Stimulated activated CD4-positive, alpha-beta T cell treated with anti-CD3 and anti-CD28 coated beads, Interleukin-15, amount 100 ng/mL, for 1 hour (primary cell): Measurements from ENCODE around the gene CNKSR2.
"Not testable (repeated sequence)": the region's sequence is repeated elsewhere in the genome, so short reads cannot be mapped to it uniquely, and the experiment has no call there.

ENCODE experiments used
- DNase-seq, 2 donors: peaks; one replicate each; pipeline ENCODE4 v3.0.0-alpha.2; 2020; ENCODE audit warnings: low read depth in 1 of 2, low spot score in 1 of 2

CNKSR2 gene

GRCh38 chrX:21438792-21439191 lies 64.6 kb downstream of the CNKSR2 start:
- no peak for DNase-seq

GRCh38 chrX:21440911-21441310 lies 66.7 kb downstream of the CNKSR2 start:
- DNase-seq: no peak

- DNase-seq: no peak
These were observed 83.5 kb downstream of the CNKSR2 start for GRCh38 chrX:21457718-21458117.

GRCh38 chrX:21469071-21469470 lies 94.9 kb downstream of the CNKSR2 start:
- DNase-seq: no peak

GRCh38 chrX:21476909-21477308 lies 102.7 kb downstream of the CNKSR2 start:
- no peak for DNase-seq

- DNase-seq: no peak
These were observed 105.6 kb downstream of the CNKSR2 start for GRCh38 chrX:21479695-21480270.

DNA sequence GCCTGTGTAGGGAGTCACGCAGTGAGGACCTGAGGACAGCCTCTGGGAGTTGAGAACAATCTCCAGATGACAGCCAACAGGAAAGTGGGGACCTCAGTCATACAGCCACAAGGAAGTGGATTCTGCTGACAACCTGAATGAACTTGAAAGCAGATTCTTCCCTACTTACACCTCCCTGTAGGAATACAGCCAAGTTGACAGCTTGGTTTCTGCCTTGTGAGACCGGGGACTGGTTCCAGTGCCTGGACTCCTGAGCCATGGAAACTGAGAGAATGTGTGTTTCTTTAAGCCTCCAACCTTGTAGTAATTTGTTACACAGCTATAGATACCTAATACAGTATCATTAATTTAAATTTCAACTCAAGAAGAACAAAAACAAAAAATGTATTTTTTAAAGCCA lies 107.5 kb downstream of the CNKSR2 start:
- DNase-seq: no peak

DNA sequence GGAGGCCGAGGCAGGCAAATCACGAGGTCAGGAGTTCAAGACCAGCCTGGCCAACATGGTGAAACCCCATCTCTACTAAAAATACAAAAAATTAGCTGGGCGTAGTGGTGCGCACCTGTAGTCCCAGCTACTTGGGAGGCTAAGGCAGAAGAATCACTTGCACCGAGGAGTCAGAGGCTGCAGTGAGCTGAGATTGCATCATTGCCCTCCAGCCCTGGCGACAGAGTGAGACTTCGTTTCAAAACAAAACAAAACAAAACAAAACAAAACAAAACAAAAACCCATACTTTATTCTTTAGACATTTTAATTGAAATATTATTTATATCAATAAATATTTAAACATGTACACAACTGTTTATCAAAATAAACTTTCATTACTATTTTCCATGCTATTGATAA lies 109.8 kb downstream of the CNKSR2 start:
- DNase-seq: not testable (repeated sequence)

DNA sequence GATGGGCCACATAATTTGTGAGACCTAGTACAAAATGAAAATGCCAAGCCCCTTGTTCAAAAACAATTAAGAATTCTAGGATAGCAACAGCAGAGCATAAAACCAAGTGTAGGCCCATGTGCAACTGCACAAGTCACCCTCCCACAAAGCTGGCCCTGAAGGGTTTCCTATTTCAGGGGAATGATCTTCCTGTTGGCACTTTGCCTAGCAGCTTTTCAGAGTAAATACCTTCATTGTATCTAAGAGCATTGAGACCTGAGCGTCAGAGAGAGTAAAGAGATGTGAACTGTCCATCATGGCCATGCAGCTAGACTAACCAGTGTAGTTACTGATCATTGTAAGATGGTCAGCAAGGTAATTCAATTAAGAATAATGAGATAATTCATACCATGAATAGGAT lies 113.6 kb downstream of the CNKSR2 start:
- DNase-seq: no peak

GRCh38 chrX:21490341-21490740 lies 116.1 kb downstream of the CNKSR2 start:
- no peak for DNase-seq

DNA sequence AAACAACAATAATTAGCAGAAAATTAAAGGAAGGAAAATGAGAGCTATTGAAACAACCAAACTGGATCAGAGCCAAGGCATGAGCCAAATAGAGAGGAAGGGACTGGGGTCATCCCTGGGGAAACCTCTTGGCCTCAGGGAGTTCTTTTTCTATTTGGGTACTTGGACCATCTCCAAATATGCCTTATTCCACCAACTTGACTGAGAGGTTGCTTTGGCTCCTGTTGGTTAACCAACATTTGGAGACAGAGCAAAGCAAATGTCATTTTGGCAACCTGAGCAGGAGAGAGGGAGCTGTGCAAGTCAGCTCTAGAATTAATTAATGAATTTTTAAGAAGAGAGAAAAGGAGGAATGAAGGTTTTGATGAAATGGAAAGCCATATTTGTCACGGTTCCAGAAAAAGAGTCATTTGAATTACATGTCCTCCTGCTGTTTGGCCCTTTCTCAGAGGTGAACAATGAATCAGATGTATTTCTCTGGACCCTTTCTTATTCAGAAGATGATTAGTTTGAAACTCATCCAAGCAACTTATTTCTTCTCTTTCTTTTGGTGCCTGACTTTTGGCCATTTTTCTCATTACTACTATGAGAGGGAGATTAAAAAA lies 119.1 kb downstream of the CNKSR2 start:
- DNase-seq: no peak

GRCh38 chrX:21503593-21503992 lies 129.4 kb downstream of the CNKSR2 start:
- DNase-seq: no peak

DNA sequence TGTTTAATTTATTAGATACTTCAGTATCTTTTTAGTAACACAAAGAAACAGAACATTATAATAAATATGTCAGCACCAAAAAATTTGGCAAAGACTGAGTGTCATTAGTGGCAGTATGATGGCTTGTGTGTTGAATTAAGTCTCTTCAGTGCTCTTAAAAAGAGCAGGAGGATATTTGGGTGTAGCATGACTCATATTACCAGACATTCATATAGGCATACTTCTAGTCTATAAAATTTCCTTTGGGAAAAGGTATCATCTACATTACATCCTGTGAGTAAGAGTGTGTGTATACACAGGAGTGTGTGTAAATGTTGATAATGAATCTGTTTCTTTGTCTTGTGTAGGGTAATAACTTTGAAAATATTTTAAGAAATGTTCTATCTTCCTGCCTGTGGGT lies 135.7 kb downstream of the CNKSR2 start:
- DNase-seq: no peak

- DNase-seq: no peak
These were observed 149.8 kb downstream of the CNKSR2 start for GRCh38 chrX:21524008-21524407.

- no peak for DNase-seq
These were observed 153.9 kb downstream of the CNKSR2 start for GRCh38 chrX:21528076-21528475.

GRCh38 chrX:21529771-21530170 lies 155.6 kb downstream of the CNKSR2 start:
- DNase-seq: no peak

- not testable (repeated sequence) for DNase-seq
These were observed 170.4 kb downstream of the CNKSR2 start for GRCh38 chrX:21544642-21545041.

- DNase-seq: no peak
These were observed 185.2 kb downstream of the CNKSR2 start for GRCh38 chrX:21559417-21559816.

GRCh38 chrX:21565025-21565424 lies 190.8 kb downstream of the CNKSR2 start:
- no peak for DNase-seq

- no peak for DNase-seq
These were observed 200.6 kb downstream of the CNKSR2 start for GRCh38 chrX:21574793-21575192.

DNA sequence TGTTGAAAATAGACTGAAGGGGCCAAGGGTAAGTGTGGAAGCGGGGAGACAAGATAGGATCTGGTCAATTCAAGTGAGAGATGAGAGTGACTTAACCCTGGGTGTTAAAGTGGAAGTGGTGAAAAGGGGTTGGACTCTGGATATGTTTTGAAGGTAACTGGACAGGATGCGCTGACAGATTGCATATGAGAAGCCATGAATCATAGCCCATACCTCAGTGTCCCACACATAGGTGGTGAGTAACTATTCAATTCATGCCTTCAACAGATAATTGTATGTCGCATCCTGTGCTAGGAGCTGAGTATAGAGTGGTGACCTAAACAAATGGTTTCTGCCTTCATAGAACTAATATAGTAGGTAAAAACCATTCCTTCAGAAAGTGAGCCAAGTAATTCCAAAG lies 207.3 kb downstream of the CNKSR2 start:
- DNase-seq: no peak

DNA sequence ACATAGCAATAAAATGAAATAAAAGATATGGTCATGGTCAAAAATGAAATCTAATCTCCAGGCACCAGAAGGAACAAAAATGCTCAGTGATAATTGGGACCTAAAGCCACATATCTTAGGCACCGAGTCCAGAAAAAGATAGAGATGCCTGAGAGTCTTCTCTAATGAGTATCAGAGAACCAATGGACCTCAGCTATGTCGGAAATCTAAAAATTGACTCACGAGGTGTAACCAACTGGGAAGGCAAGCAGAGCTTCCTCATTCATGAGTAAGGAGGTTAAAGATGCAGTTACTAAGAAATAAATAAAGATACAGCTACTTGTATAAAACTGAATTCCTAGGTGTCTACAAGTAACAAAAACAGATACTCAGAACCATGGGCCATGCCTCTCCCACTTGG lies 211.8 kb downstream of the CNKSR2 start:
- no peak for DNase-seq

DNA sequence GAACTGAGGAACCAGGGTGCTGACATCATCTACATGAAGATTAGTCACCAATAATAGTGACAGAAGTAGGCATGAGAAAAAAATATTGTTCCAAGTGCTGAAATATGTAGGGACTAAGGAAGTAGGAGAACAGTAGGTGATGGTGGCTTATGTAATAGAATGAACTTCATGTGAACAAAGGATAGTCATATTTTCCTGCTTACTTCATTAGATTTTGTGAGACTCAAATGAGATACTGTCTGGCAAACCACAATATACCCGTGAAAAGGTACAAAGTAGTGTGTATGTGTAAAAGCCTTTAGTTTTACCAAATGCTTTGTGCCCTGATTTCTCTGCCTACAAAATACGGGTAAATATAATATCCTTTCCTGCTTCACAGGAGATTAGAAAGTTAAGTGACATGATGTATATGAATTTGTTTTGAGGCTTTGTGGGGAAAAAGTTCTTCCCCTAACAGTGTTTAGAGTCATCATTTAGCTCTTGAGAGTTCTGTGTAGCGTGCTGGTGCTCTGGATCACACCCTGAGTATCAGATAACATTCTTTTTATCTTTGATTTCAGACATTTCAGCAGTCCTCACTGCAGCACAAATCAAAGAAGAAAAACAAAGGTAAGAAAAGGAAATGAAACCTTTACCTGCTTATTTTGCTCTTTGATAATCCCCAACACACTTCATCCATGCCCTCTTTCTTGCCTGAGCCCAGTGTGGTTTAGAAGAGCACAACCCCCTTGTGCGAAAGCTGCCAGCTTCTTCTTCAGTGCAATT lies 216.0 kb downstream of the CNKSR2 start:
- no peak for DNase-seq
